SKM-1 treated with dmso at 0.1 percent for 144 hours (cell line): Measurements from ENCODE around the gene TET3.

Experiments used
- DNase-seq: peaks from one replicate; lab custom pipeline; 2025; ENCODE audit not compliant: unreplicated experiment; lab: John Stamatoyannopoulos, UW

Gene TET3

GRCh38 chr2:73986085-73986681 lies 1.5 kb downstream of the TET3 start:
- no peak for DNase-seq

- DNase-seq = no peak
Observed at GRCh38 chr2:73987109-73987947, 2.6 kb downstream of the TET3 start.

- DNase-seq = no peak
Observed at GRCh38 chr2:73987948-73988700, 3.4 kb downstream of the TET3 start.

GRCh38 chr2:73989972-73990371 lies 5.3 kb downstream of the TET3 start:
- no peak for DNase-seq

- DNase-seq = no peak
Observed at GRCh38 chr2:73990531-73990930, 5.8 kb downstream of the TET3 start.

GRCh38 chr2:73992036-73992435 lies 7.3 kb downstream of the TET3 start:
- no peak for DNase-seq

- no peak for DNase-seq
Observed at GRCh38 chr2:73993376-73993775, 8.7 kb downstream of the TET3 start.

GRCh38 chr2:73993778-73994177 lies 9.1 kb downstream of the TET3 start:
- DNase-seq = no peak

GRCh38 chr2:73994178-73994831 lies 9.6 kb downstream of the TET3 start:
- DNase-seq = no peak

GRCh38 chr2:73995810-73996209 lies 11.1 kb downstream of the TET3 start:
- DNase-seq = no peak

- no peak for DNase-seq
Observed at GRCh38 chr2:73997813-73998212, 13.1 kb downstream of the TET3 start.

GRCh38 chr2:73998451-73998850 lies 13.7 kb downstream of the TET3 start:
- DNase-seq = no peak

GRCh38 chr2:73998933-73999332 lies 14.2 kb downstream of the TET3 start:
- DNase-seq = no peak

GRCh38 chr2:73999881-74000597 lies 15.3 kb downstream of the TET3 start:
- DNase-seq = no peak

GRCh38 chr2:74000666-74001065 lies 16.0 kb downstream of the TET3 start:
- no peak for DNase-seq

- DNase-seq = no peak
Observed at GRCh38 chr2:74001121-74001520, 16.4 kb downstream of the TET3 start.

- DNase-seq = no peak
Observed at GRCh38 chr2:74001781-74002504, 17.2 kb downstream of the TET3 start.

GRCh38 chr2:74002505-74003421 lies 18.1 kb downstream of the TET3 start:
- DNase-seq = no peak
